ENCODE results near the gene MS4A4E.

The MS4A4E gene

GRCh38 chr11:60175860-60176275, 67.1 kb downstream of the MS4A4E start:
- no peak for TF ChIP-seq CTCF (IDR thresholded peaks at IDR 0.05; ENCODE audit: low read depth, low read length, missing control alignments)
- DNase-seq (ENCODE audit: extremely low read depth, low read depth) = no peak
- H3K4me3 ChIP-seq (replicated peaks; ENCODE audit: low read depth, low read length) = no peak overlapping the region

GRCh38 chr11:60172011-60172410, 70.9 kb downstream of the MS4A4E start:
- H3K4me3 ChIP-seq (replicated peaks; ENCODE audit: low read depth, low read length) = no peak overlapping the region
- no peak for TF ChIP-seq CTCF (IDR thresholded peaks at IDR 0.05; ENCODE audit: low read depth, low read length, missing control alignments)
- no peak for DNase-seq (ENCODE audit: extremely low read depth, low read depth)

GRCh38 chr11:60170566-60170965, 72.4 kb downstream of the MS4A4E start:
- no peak overlapping the region for H3K4me3 ChIP-seq (replicated peaks; ENCODE audit: low read depth, low read length)
- no peak for DNase-seq (ENCODE audit: extremely low read depth, low read depth)
- TF ChIP-seq CTCF (IDR thresholded peaks at IDR 0.05; ENCODE audit: low read depth, low read length, missing control alignments) = no peak

- TF ChIP-seq CTCF (IDR thresholded peaks at IDR 0.05; ENCODE audit: low read depth, low read length, missing control alignments) = no peak
- no peak overlapping the region for H3K4me3 ChIP-seq (replicated peaks; ENCODE audit: low read depth, low read length)
- no peak for DNase-seq (ENCODE audit: extremely low read depth, low read depth)
These were observed 73.5 kb downstream of the MS4A4E start for GRCh38 chr11:60169264-60169915.

GRCh38 chr11:60168306-60168705, 74.6 kb downstream of the MS4A4E start:
- TF ChIP-seq CTCF (IDR thresholded peaks at IDR 0.05; ENCODE audit: low read depth, low read length, missing control alignments) = no peak
- no peak overlapping the region for H3K4me3 ChIP-seq (replicated peaks; ENCODE audit: low read depth, low read length)
- no peak for DNase-seq (ENCODE audit: extremely low read depth, low read depth)

- no peak overlapping the region for H3K4me3 ChIP-seq (replicated peaks; ENCODE audit: low read depth, low read length)
- no peak for TF ChIP-seq CTCF (IDR thresholded peaks at IDR 0.05; ENCODE audit: low read depth, low read length, missing control alignments)
- DNase-seq (ENCODE audit: extremely low read depth, low read depth) = no peak
These were observed 77.0 kb downstream of the MS4A4E start for GRCh38 chr11:60165951-60166350.

GRCh38 chr11:60165538-60165937, 77.4 kb downstream of the MS4A4E start:
- TF ChIP-seq CTCF (IDR thresholded peaks at IDR 0.05; ENCODE audit: low read depth, low read length, missing control alignments) = no peak
- no peak for DNase-seq (ENCODE audit: extremely low read depth, low read depth)
- no peak overlapping the region for H3K4me3 ChIP-seq (replicated peaks; ENCODE audit: low read depth, low read length)
